GM10847 (cell line): ENCODE measurements around the gene PLCL2.

ENCODE experiments used
- POLR2A ChIP-seq: IDR thresholded peaks from 2 replicates; pipeline ENCODE4 v1.6.1; 2011; ENCODE audit not compliant: insufficient read length; ENCODE audit errors: extremely low read depth

PLCL2 gene

GRCh38 chr3:17023006-17023664 lies 138.4 kb downstream of the PLCL2 start:
- TF ChIP-seq POLR2A = no peak

DNA sequence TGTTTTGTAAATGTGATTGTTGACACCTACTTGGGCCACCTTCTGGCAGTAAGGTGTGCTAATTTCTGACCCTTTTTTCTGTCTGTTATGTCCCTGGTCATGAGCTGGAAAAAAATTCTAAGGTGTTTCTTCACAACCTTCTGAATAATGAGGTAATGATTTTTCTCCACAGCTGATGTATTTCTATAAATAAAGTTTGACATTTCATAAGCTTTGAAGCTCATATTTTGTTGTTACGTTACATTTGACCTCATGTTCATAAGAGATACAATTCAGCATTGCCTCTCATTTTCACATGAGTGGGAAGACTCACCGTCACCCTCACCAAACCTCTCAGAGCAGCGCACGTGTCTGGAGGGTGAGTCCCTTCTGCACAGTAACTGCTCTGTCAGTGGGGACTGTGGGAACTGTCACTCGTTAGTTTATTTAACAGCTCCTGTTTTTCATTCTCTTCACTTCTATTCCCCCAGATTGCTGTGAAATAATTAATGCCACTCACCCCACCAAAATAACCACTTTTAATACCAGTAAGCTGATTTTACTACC lies 140.9 kb downstream of the PLCL2 start:
- no peak for TF ChIP-seq POLR2A

GRCh38 chr3:17027318-17027717 lies 142.6 kb downstream of the PLCL2 start:
- no peak for TF ChIP-seq POLR2A

DNA sequence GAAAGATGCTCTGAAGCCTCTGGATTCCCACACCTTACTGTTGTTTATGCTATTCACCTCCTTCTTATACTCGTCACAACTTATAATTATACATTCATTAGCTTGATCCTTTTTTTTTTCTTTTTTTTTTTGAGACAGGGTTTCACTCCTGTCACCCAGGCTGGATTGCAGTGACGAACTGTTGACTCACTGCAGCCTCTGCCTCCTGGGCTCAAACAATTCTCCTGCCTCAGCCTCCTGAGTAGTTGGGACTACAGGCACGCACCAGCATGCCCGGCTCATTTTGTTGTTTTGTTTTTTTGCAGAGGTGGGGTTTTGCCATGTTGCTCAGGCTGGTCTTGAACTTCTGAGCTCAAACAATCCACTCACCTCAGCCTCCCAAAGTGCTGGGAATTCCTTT lies 143.6 kb downstream of the PLCL2 start:
- TF ChIP-seq POLR2A = no peak

- TF ChIP-seq POLR2A = no peak
Measured at GRCh38 chr3:17030438-17030837, 145.7 kb downstream of the PLCL2 start.

- TF ChIP-seq POLR2A = no peak
Measured at GRCh38 chr3:17030956-17031652, 146.3 kb downstream of the PLCL2 start.

DNA sequence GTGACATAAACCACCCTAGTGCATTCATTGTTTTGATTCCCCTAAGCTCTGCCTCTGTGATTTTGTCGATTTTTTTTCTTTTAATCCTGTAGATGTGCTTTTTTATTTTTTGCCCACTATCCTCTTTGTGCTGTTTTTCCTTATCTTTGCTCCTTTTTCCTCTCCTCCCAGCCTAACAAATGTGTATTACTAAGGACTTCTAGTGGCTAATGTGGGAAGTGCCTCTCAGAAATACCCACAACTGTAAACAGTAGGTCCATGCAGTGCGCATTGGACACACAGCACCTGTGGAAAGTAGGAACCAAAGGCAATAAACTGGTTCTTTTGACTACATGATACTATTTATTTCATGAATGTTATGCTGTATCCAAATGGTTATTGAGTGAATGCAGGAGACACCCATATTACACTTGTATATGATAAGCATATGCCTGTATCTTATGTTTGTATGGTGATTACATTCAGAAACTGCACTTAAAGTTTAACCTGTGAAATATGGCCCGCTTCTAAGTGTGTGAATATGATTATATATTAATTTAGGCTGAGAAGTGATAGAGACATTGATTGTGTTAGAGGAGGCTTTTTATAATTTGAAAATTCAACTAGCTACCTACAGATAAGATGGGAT lies 147.8 kb downstream of the PLCL2 start:
- no peak for TF ChIP-seq POLR2A

- TF ChIP-seq POLR2A = no peak
Measured at GRCh38 chr3:17033516-17034168, 148.9 kb downstream of the PLCL2 start.

- TF ChIP-seq POLR2A = no peak
Measured at GRCh38 chr3:17035033-17035432, 150.3 kb downstream of the PLCL2 start.

- TF ChIP-seq POLR2A = no peak
Measured at GRCh38 chr3:17035966-17036365, 151.2 kb downstream of the PLCL2 start.

DNA sequence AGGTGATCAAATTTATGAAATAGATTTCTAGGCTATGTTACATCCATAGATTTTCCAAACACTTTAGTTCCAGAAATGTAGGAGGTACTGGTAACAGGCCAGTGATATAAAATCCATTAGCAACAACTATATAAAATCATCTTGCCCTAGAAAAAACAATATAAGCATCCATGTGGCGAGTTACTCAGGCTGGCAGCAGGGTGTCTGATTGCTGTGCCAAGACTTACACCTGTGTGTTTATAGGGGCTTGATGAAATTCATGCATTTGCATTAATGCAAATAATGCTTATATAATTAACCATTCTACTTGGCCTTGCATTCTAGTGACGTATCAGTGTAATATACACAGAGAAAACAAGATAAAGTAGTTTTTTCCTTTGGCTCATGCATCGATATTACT lies 153.4 kb downstream of the PLCL2 start:
- no peak for TF ChIP-seq POLR2A

DNA sequence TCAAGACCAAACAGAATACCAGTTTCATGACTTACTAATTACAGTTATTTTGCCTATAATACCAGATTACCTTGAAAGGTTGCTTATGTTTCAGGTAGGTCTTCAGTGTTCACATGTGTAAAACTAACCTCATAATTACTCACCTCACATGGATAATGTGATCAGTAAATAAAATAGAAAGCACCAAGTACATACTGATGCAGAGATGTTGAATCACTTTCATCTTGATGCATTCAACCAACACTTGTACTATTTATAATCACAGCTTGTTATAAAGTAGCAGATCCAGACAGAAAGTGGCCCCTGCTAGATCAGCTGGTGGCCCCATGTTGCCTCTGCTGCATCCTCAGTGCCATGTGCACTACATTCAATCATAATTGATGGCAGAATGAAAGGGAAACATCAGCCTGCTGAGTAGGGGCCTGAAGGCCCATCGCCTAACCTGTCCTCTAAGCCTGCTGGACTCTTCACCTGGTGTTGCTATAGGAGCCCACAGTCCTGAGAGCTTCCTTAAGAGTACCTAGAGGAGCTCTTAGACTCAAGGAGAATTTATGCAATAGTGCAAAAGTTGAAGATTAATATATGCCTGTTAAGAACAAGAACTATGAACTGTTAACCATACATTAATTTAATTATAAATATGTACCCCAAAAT lies 154.3 kb downstream of the PLCL2 start:
- no peak for TF ChIP-seq POLR2A

DNA sequence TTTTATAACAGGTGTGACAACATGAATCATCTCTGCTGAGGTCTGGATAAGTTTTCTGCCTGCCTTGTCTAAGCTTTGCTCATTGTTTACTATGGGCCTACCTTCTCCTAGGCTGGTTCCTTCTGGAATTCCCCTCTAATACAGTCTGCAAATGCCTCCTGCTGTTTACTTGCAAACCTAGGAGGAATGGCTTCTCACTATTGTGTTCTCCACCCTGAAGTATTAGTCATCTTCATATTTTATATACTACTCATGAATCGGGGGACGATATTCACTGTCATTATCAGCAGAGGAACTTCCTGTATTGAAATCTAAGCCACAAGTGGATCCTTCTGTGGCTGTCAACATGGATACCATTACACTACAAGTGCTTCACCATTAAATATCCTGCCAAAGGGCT lies 154.8 kb downstream of the PLCL2 start:
- no peak for TF ChIP-seq POLR2A

- TF ChIP-seq POLR2A = no peak
Measured at GRCh38 chr3:17040322-17040989, 155.7 kb downstream of the PLCL2 start.

DNA sequence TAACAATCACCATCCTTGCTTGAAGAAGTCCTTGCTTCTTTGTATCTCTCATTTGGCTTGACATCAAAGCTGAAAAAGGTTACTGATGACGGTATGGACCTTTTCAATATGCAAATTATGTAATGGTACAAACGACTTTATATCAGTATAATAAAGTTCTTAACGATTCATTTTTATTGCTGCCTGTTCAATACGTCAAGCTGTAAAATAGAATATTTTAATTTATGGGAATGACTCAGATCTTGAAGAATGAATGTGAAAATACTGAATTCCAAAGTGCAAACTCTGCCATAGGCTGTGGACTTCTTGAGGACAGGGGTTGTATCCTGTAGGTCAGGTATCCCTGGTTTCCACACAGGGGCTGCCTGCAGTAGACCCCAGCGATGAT lies 156.2 kb downstream of the PLCL2 start:
- TF ChIP-seq POLR2A = no peak
